Measurements from ENCODE around the gene SEC14L6.

DNA sequence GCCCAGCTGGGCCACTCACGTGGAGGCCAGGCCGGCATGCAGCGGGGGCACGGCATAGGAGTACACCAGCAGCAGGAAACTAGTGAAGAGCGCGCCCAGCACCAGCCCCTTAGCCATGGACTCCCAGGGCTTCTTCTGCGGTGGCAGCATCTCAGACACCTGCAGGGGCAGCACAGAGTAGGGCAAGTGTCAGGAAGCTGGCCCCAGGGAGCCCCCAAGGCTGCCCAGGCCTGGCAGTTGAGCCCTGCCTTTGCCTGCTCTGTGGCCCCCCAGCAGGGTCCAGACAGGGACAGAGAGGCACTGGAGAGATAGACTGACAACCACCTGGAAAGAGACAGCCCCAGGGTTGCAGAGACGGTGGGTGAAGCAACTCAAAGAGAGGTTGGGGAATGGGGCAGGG is 10.7 kb upstream of the SEC14L6 start:
- TF ChIP-seq, protein P1, sequence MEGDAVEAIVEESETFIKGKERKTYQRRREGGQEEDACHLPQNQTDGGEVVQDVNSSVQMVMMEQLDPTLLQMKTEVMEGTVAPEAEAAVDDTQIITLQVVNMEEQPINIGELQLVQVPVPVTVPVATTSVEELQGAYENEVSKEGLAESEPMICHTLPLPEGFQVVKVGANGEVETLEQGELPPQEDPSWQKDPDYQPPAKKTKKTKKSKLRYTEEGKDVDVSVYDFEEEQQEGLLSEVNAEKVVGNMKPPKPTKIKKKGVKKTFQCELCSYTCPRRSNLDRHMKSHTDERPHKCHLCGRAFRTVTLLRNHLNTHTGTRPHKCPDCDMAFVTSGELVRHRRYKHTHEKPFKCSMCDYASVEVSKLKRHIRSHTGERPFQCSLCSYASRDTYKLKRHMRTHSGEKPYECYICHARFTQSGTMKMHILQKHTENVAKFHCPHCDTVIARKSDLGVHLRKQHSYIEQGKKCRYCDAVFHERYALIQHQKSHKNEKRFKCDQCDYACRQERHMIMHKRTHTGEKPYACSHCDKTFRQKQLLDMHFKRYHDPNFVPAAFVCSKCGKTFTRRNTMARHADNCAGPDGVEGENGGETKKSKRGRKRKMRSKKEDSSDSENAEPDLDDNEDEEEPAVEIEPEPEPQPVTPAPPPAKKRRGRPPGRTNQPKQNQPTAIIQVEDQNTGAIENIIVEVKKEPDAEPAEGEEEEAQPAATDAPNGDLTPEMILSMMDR (IDR thresholded peaks at IDR 0.05): no peak
- TF ChIP-seq POLR2AphosphoS5 (IDR thresholded peaks at IDR 0.05) (no peak), POLR2A (IDR thresholded peaks at IDR 0.05) (no peak), EP300 (IDR thresholded peaks at IDR 0.05) (no peak)

Data from suprapubic skin (tissue), 4 donors.